ENCODE measurements around the gene NIPAL1. TPM values are rescaled to one million over a fixed set of nuclear protein-coding genes. Genes with fewer than 3 reads are reported as not detected.

NIPAL1 gene
- total RNA-seq, 4 donors from 2014 or later, result 0.33 to 1.3 (median 0.60) TPM

DNA sequence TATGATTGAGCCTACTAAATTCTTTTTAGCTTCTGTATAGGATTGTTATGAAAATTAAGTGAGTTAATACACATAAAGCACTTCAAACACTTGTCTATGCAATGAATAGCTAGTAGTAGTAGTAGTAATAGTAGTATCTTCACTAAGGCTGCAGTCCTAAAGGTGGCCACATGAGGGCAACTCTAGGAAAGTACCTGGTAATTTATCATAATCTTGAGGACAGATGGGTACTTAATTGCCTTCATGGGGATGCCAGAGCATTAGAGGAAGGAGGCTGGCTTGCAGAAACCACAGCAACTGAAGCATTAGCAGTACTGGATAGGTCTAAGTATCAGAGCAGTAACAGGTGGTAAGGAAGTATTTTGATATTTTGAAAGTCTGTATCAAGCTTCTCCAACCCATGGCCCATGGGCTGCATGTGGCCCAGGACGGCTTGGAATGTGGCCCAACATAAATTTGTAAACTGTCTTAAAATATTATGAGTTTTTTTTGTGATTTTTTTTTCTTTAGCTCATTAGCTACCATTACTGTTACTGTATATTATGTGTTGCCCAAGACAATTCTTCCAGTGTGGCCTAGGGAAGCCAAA, 17.3 kb downstream of the NIPAL1 start:
- intact Hi-C loops (cut with DNase I), result no loop called here

DNA sequence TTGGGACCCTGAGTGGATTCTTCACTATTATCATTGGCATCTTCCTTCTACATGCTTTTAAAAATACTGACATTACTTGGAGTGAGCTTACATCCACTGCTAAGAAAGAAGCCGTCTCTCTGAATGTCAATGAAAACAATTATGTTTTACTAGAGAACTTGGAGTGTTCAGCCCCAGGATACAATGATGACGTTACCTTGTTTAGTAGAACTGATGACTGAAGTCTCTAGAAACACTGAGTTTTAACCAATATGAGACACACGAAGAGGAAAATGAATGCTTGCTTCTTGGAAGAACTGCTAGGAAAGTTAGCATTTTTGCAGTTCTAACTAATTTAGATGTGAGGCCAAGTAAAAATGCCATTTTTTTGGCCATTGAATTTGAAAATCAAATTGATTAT, 19.4 kb downstream of the NIPAL1 start:
- H3K4me3 ChIP-seq, result no peak overlapping the region
- no peak overlapping the region for H3K27ac ChIP-seq (replicated peaks in 1 of 4)
- no peaks in the 10 kb centered on the region for H3K9me3 ChIP-seq
- intact Hi-C loops (cut with DNase I), result no loop called here
- TF ChIP-seq, protein P1, sequence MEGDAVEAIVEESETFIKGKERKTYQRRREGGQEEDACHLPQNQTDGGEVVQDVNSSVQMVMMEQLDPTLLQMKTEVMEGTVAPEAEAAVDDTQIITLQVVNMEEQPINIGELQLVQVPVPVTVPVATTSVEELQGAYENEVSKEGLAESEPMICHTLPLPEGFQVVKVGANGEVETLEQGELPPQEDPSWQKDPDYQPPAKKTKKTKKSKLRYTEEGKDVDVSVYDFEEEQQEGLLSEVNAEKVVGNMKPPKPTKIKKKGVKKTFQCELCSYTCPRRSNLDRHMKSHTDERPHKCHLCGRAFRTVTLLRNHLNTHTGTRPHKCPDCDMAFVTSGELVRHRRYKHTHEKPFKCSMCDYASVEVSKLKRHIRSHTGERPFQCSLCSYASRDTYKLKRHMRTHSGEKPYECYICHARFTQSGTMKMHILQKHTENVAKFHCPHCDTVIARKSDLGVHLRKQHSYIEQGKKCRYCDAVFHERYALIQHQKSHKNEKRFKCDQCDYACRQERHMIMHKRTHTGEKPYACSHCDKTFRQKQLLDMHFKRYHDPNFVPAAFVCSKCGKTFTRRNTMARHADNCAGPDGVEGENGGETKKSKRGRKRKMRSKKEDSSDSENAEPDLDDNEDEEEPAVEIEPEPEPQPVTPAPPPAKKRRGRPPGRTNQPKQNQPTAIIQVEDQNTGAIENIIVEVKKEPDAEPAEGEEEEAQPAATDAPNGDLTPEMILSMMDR (IDR thresholded peaks at IDR 0.05), result no peak
- TF ChIP-seq POLR2A (IDR thresholded peaks at IDR 0.05; ENCODE audit: low read depth), result no peak
- TF ChIP-seq POLR2AphosphoS5 (IDR thresholded peaks at IDR 0.05), result no peak
- no peak for TF ChIP-seq EP300 (IDR thresholded peaks at IDR 0.05)
- 91% methylated on average over 3 of the region's 3 CpGs for WGBS
- DNase-seq (ENCODE audit: extremely low spot score), result no peak
- H3K27me3 ChIP-seq, result no peaks in the 10 kb centered on the region
- no peaks in the 10 kb centered on the region for H3K36me3 ChIP-seq
- H3K4me1 ChIP-seq, result peaks cover 3 to 10% (median 4%) of the 10 kb centered on the region in 4 donors

More for the DNA sequence above, 17.3 kb downstream of the NIPAL1 start:
- WGBS, result 73% methylated on average over 1 of the region's 1 CpG
- Histone ChIP-seq H3K4me3 (no peak overlapping the region), H3K27me3 (no peaks in the 10 kb centered on the region), H3K9me3 (no peaks in the 10 kb centered on the region), H3K27ac (replicated peaks in 1 of 4) (no peak overlapping the region), H3K4me1 (peaks cover 3 to 10% (median 4%) of the 10 kb centered on the region in 4 donors), H3K36me3 (no peaks in the 10 kb centered on the region)
- TF ChIP-seq, protein P1 (IDR thresholded peaks at IDR 0.05), result peak in 1 of 3 experiments; percentile 26
- TF ChIP-seq POLR2AphosphoS5 (IDR thresholded peaks at IDR 0.05), result no peak
- DNase-seq (ENCODE audit: extremely low spot score), result no peak

DNA sequence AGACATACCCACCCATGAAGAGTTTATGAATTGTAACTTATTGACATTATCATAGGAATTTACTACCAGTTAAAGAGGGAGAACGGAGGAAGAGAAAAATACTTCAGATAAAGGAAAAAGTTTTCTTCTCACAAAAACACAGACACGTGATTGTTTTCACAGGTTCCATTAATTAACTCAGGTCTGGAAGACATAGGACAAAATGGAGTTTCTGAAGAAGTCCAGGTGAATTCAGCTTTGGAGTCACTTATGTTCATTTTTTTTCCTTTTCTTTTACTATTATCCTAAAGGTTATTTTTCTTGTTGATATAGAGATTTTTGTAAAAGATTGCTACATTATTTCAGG, 20.5 kb downstream of the NIPAL1 start:
- WGBS, result 69% methylated on average over 2 of the region's 2 CpGs
- H3K36me3 ChIP-seq, result no peaks in the 10 kb centered on the region
- no peak for DNase-seq (ENCODE audit: extremely low spot score)
- no peak overlapping the region for H3K4me3 ChIP-seq
- H3K9me3 ChIP-seq, result no peaks in the 10 kb centered on the region
- intact Hi-C loops (cut with DNase I), result no loop called here
- peaks cover under 1 to 9% (median 3%) of the 10 kb centered on the region in 4 donors for H3K4me1 ChIP-seq
- TF ChIP-seq EP300 (IDR thresholded peaks at IDR 0.05), result no peak
- no peak for TF ChIP-seq POLR2AphosphoS5 (IDR thresholded peaks at IDR 0.05)
- H3K27me3 ChIP-seq, result no peaks in the 10 kb centered on the region
- no peak overlapping the region for H3K27ac ChIP-seq (replicated peaks in 1 of 4)

DNA sequence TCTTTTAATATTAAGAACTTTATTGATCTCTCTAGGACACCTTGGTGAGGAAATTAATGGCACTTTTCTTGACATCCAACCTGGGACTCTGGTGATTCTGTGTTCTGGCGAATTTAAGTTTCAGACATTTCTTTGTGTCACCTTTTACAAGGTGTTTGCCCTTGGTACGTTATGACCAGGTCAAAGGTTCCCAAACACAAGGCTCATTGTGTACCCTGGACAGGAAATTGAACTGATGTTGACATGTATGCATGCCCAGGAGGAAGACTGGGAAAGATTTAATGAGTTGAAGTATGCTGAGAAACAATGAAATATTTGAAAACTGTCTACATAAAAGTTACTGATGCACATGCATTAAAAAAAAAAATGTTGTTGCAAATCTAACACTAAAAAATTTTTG, 22.1 kb downstream of the NIPAL1 start:
- Histone ChIP-seq H3K36me3 (no peaks in the 10 kb centered on the region), H3K9me3 (no peaks in the 10 kb centered on the region), H3K4me3 (no peak overlapping the region), H3K27me3 (no peaks in the 10 kb centered on the region), H3K27ac (replicated peaks in 1 of 4) (no peak overlapping the region), H3K4me1 (no peaks in the 10 kb centered on the region)
- WGBS, result 19% methylated on average over 2 of the region's 2 CpGs
- no peak for TF ChIP-seq POLR2A (IDR thresholded peaks at IDR 0.05; ENCODE audit: low read depth)
- TF ChIP-seq EP300 (IDR thresholded peaks at IDR 0.05), result no peak
- no peak for TF ChIP-seq POLR2AphosphoS5 (IDR thresholded peaks at IDR 0.05)
- TF ChIP-seq, protein P1 (IDR thresholded peaks at IDR 0.05), result no peak
- intact Hi-C loops (cut with DNase I), result no loop called here
- DNase-seq (ENCODE audit: extremely low spot score), result no peak

DNA sequence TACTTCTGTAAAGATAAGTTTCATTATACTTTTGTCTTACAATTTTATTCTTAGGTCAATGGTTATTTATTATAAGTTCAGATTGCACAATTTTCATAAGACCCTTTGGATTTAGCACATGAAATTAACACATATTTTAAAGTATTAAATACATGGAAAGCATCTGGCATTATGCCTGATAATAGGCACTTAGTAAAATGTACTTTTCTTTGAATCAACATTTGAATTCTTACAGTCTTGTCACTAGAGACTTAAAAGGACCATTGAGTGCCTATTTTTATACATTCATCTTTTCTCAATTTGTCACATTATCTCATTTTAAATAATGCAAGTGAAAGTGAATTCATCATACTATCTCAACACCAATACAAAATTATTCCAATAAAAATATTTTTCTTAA, 23.0 kb downstream of the NIPAL1 start:
- TF ChIP-seq EP300 (IDR thresholded peaks at IDR 0.05) (no peak), POLR2A (IDR thresholded peaks at IDR 0.05; ENCODE audit: low read depth) (no peak), POLR2AphosphoS5 (IDR thresholded peaks at IDR 0.05) (no peak)
- TF ChIP-seq, protein P1 (IDR thresholded peaks at IDR 0.05), result no peak
- DNase-seq (ENCODE audit: extremely low spot score), result no peak

More for the DNA sequence above, 23.0 kb downstream of the NIPAL1 start:
- Histone ChIP-seq H3K27ac (replicated peaks in 1 of 4) (no peak overlapping the region), H3K9me3 (no peaks in the 10 kb centered on the region), H3K4me1 (no peaks in the 10 kb centered on the region), H3K36me3 (no peaks in the 10 kb centered on the region), H3K4me3 (no peak overlapping the region), H3K27me3 (no peaks in the 10 kb centered on the region)
- intact Hi-C loops (cut with DNase I), result no loop called here
